H9 (cell line): ENCODE results near the gene LIPC. TPM values are rescaled to one million over a fixed set of nuclear protein-coding genes. Genes with fewer than 3 reads are reported as not detected.

Experiments
- DNase-seq: peaks from one replicate; pipeline ENCODE4 v3.0.0-alpha.2; 2017
- H2AFZ ChIP-seq: one replicate; pipeline ENCODE4 v1.6.1; 2013; ENCODE audit warnings: mild to moderate bottlenecking, low read length, control low read depth, moderate library complexity
- H2AK5ac ChIP-seq: 2 replicates; pipeline ENCODE4 v1.6.1; 2013; ENCODE audit warnings: low read length, control low read depth, mixed read lengths; ENCODE audit not compliant: insufficient read length
- H2BK120ac ChIP-seq: one replicate; pipeline ENCODE4 v1.6.1; 2013; ENCODE audit warnings: low read depth, mild to moderate bottlenecking, low read length, control low read depth, inconsistent platforms; ENCODE audit not compliant: poor library complexity, severe bottlenecking
- H2BK12ac ChIP-seq: 2 replicates; pipeline ENCODE4 v1.6.1; 2013; ENCODE audit warnings: low read length, control low read depth, mixed read lengths, low read depth; ENCODE audit not compliant: insufficient read length
- H2BK15ac ChIP-seq: 2 replicates; pipeline ENCODE4 v1.6.1; 2013; ENCODE audit warnings: low read depth, low read length, control low read depth
- H2BK20ac ChIP-seq: one replicate; pipeline ENCODE4 v1.6.1; 2013; ENCODE audit warnings: low read depth, mild to moderate bottlenecking, low read length, control low read depth, inconsistent platforms; ENCODE audit not compliant: poor library complexity, severe bottlenecking
- H2BK5ac ChIP-seq: 2 replicates; pipeline ENCODE4 v1.6.1; 2013; ENCODE audit warnings: low read length, control low read depth, mixed read lengths; ENCODE audit not compliant: insufficient read length
- H3K14ac ChIP-seq: 2 replicates; pipeline ENCODE4 v1.6.1; 2013; ENCODE audit warnings: low read length, control low read depth; ENCODE audit not compliant: insufficient read depth
- H3K18ac ChIP-seq: 2 replicates; pipeline ENCODE4 v1.6.1; 2013; ENCODE audit warnings: low read depth, mild to moderate bottlenecking, mixed read lengths, low read length, control low read depth; ENCODE audit not compliant: insufficient read length
- H3K23ac ChIP-seq: 2 replicates; pipeline ENCODE4 v1.6.1; 2013; ENCODE audit warnings: low read length, control low read depth, mixed read lengths, low read depth; ENCODE audit not compliant: insufficient read length
- H3K23me2 ChIP-seq: 2 replicates; pipeline ENCODE4 v1.6.1; 2013; ENCODE audit warnings: low read depth, mild to moderate bottlenecking, mixed read lengths, low read length, control low read depth; ENCODE audit not compliant: insufficient read length, poor library complexity, severe bottlenecking
- H3K27ac ChIP-seq: 2 replicates; pipeline ENCODE4 v1.5.1; 2013; ENCODE audit warnings: low read length, control low read depth, mixed read lengths, low read depth; ENCODE audit not compliant: insufficient read length
- H3K27me3 ChIP-seq: 2 replicates; pipeline ENCODE4 v1.6.1; 2013; ENCODE audit warnings: low read length, control low read depth, inconsistent platforms; ENCODE audit not compliant: insufficient read depth
- H3K4ac ChIP-seq: 2 replicates; pipeline ENCODE4 v1.6.1; 2013; ENCODE audit warnings: low read depth, mild to moderate bottlenecking, control low read depth, inconsistent platforms, low read length, moderate library complexity
- H3K4me1 ChIP-seq: 2 replicates; pipeline ENCODE4 v1.6.1; 2013; ENCODE audit warnings: low read length, control low read depth, inconsistent platforms; ENCODE audit not compliant: insufficient read depth
- H3K4me2 ChIP-seq: 2 replicates; pipeline ENCODE4 v1.6.1; 2013; ENCODE audit warnings: low read length, control low read depth, mixed read lengths; ENCODE audit not compliant: insufficient read length, insufficient read depth
- H3K56ac ChIP-seq: 2 replicates; pipeline ENCODE4 v1.6.1; 2013; ENCODE audit warnings: low read depth, mild to moderate bottlenecking, mixed read lengths, low read length, control low read depth; ENCODE audit not compliant: insufficient read length
- H3K79me1 ChIP-seq: 2 replicates; pipeline ENCODE4 v1.6.1; 2013; ENCODE audit warnings: low read depth, mild to moderate bottlenecking, moderate library complexity, low read length, control low read depth, inconsistent platforms; ENCODE audit not compliant: insufficient read depth, poor library complexity, severe bottlenecking
- H3K79me2 ChIP-seq: 2 replicates; pipeline ENCODE4 v1.6.1; 2013; ENCODE audit warnings: low read length, control low read depth, inconsistent platforms; ENCODE audit not compliant: insufficient read depth
- H3K9ac ChIP-seq: 2 replicates; pipeline ENCODE4 v1.6.1; 2013; ENCODE audit warnings: low read length, control low read depth, mixed read lengths; ENCODE audit not compliant: insufficient read length; ENCODE audit errors: extremely low read depth
- H3K9me3 ChIP-seq: one replicate; pipeline ENCODE4 v1.6.1; 2013; ENCODE audit warnings: low read depth, low read length, inconsistent platforms; ENCODE audit not compliant: control insufficient read depth
- H3T11ph ChIP-seq: one replicate; pipeline ENCODE4 v1.6.1; 2013; ENCODE audit warnings: mild to moderate bottlenecking, low read length, control low read depth, inconsistent platforms
- H4K20me1 ChIP-seq: one replicate; pipeline ENCODE4 v1.6.1; 2013; ENCODE audit not compliant: control insufficient read depth, insufficient read length, insufficient read depth
- H4K5ac ChIP-seq: 2 replicates; pipeline ENCODE4 v1.6.1; 2013; ENCODE audit warnings: low read depth, mild to moderate bottlenecking, mixed read lengths, low read length, control low read depth; ENCODE audit not compliant: insufficient read length
- H4K8ac ChIP-seq: replicated peaks from 2 replicates; pipeline ENCODE4 v1.6.1; 2013; ENCODE audit warnings: low read length, control low read depth, mixed read lengths, low read depth; ENCODE audit not compliant: insufficient read length
- H4K91ac ChIP-seq: 2 replicates; pipeline ENCODE4 v1.6.1; 2013; ENCODE audit warnings: low read depth, mild to moderate bottlenecking, moderate library complexity, mixed read lengths, low read length, control low read depth; ENCODE audit not compliant: insufficient read length
- H3K27ac Mint-ChIP-seq, 3 experiments: 2 replicates in 2 of 3; 3 replicates in 1 of 3; pipeline ENCODE4 v1.8.0; 2020 to 2021; ENCODE audit warnings: mixed read lengths in 3 of 3, mild to moderate bottlenecking in 1 of 3, moderate library complexity in 1 of 3
- H3K27me3 Mint-ChIP-seq: 2 replicates; pipeline ENCODE4 v1.8.0; 2021; ENCODE audit warnings: low read depth, mild to moderate bottlenecking, moderate library complexity, mixed read lengths
- H3K36me3 Mint-ChIP-seq, 3 experiments: 2 replicates in 2 of 3; 3 replicates in 1 of 3; pipeline ENCODE4 v1.8.0; 2020 to 2021; ENCODE audit warnings: low read depth in 3 of 3, mixed read lengths in 3 of 3; ENCODE audit not compliant: insufficient read depth in 1 of 3
- H3K4me1 Mint-ChIP-seq, 2 experiments: 2 replicates each; pipeline ENCODE4 v1.8.0; 2020; ENCODE audit warnings: mixed read lengths in 2 of 2
- H3K4me3 Mint-ChIP-seq, 2 experiments: 2 replicates in 1 of 2; 3 replicates in 1 of 2; pipeline ENCODE4 v1.8.0; 2020 to 2021; ENCODE audit warnings: mild to moderate bottlenecking in 2 of 2, mixed read lengths in 2 of 2, moderate library complexity in 1 of 2
- H3K9me3 Mint-ChIP-seq, 2 experiments: 2 replicates in 1 of 2; 3 replicates in 1 of 2; pipeline ENCODE4 v1.8.0; 2020; ENCODE audit warnings: mild to moderate bottlenecking in 2 of 2, mixed read lengths in 2 of 2, moderate library complexity in 1 of 2
- WGBS: extraction: QIAGEN DNeasy Blood & Tissue Kit; methylation state at CpG from one replicate; pipeline ENCODE4 v1.1.7; 2013; ENCODE audit warnings: missing lambda C conversion rate, low lambda C conversion rate, mixed read lengths; ENCODE audit not compliant: insufficient read length; ENCODE audit errors: extremely low coverage; 5-methylcytosine and 5-hydroxymethylcytosine counted together
- total RNA-seq: library from RNA; stranded (reverse); gene quantifications from 2 replicates; pipeline ENCODE4 v1.2.1, GENCODE V29; 2021
- TF ChIP-seq, protein P1 (sequence below): fragments of 200-600 bp; sonication (generic); conservative IDR thresholded peaks from 3 replicates; pipeline ENCODE4 v1.8.0; 2021; ENCODE audit warnings: antibody characterized with exemption, mild to moderate bottlenecking

LIPC gene
- total RNA-seq, 1 experiment from 2014 or later, result not detected

DNA sequence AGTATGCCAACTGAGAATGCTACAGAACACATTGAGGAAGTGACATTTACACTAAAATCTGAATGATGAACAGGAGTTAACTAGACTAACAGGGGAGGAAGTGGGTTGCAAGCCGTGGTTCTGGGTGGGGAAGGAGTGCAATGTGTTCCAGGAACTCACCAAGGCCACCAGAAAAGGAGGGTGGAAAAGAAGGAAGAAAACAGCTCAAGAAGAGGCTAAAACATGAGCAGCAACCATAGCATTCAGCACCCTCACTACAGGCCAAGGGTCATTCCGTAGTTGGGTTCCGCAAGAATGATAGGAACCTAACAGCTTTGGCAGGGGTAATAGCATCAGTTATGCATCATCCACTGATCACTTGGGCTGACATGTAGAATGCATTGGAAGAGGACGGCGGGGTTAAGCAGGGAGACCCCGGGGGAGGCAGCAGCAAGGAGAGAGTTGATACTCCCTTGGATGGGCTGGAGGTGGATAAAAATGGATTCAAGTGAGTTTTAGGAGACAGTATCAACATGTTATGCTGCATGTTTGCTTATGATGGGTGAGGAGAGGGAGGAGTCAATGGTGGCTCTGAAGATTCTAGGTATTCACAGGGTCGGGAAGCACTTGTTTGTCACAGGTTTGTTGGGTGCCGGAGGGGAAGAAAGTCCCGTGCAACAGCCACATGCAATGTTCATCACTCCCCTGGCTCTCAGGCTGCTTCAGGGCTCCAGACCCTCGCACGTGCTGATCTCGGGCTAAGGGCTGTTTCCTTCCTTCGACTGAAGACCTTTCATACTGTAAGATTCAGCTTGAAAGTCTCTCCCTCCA, 53.2 kb downstream of the LIPC start:
- WGBS, result no CpG with 5 or more reads among the region's 13 CpGs
- no peak overlapping the region for H2BK120ac ChIP-seq
- H3K23ac ChIP-seq, result no peak overlapping the region
- Mint-ChIP-seq H3K36me3 (peaks cover 0 to 5% (median 3%) of the 10 kb centered on the region in 3 experiments; a peak in 2 of 7 replicates), H3K4me3 (no peak overlapping the region), H3K4me1 (no peaks in the 10 kb centered on the region), H3K27me3 (no peaks in the 10 kb centered on the region), H3K27ac (no peak overlapping the region), H3K9me3 (peaks cover 8 to 9% of the 10 kb centered on the region in 2 experiments)
- no peak overlapping the region for H2BK15ac ChIP-seq
- no peak overlapping the region for H3K4me2 ChIP-seq
- no peaks in the 10 kb centered on the region for H3K79me1 ChIP-seq
- H3K27ac ChIP-seq, result no peak overlapping the region
- no peak overlapping the region for H4K5ac ChIP-seq
- H2BK20ac ChIP-seq, result no peak overlapping the region
- no peak overlapping the region for H3K18ac ChIP-seq
- no peak overlapping the region for H3K56ac ChIP-seq
- H4K20me1 ChIP-seq, result no peaks in the 10 kb centered on the region
- no peak overlapping the region for H4K91ac ChIP-seq
- no peaks in the 10 kb centered on the region for H3K9me3 ChIP-seq
- no peak overlapping the region for H2BK12ac ChIP-seq
- no peaks in the 10 kb centered on the region for H3K23me2 ChIP-seq
- no peak overlapping the region for H2AFZ ChIP-seq
- no peak overlapping the region for H3K14ac ChIP-seq
- H3T11ph ChIP-seq, result no peak overlapping the region
- H2AK5ac ChIP-seq, result no peak overlapping the region
- H3K79me2 ChIP-seq, result no peaks in the 10 kb centered on the region
- no peak overlapping the region for H3K9ac ChIP-seq
- no peak overlapping the region for H3K4ac ChIP-seq
- H3K27me3 ChIP-seq, result no peaks in the 10 kb centered on the region
- TF ChIP-seq, protein P1, sequence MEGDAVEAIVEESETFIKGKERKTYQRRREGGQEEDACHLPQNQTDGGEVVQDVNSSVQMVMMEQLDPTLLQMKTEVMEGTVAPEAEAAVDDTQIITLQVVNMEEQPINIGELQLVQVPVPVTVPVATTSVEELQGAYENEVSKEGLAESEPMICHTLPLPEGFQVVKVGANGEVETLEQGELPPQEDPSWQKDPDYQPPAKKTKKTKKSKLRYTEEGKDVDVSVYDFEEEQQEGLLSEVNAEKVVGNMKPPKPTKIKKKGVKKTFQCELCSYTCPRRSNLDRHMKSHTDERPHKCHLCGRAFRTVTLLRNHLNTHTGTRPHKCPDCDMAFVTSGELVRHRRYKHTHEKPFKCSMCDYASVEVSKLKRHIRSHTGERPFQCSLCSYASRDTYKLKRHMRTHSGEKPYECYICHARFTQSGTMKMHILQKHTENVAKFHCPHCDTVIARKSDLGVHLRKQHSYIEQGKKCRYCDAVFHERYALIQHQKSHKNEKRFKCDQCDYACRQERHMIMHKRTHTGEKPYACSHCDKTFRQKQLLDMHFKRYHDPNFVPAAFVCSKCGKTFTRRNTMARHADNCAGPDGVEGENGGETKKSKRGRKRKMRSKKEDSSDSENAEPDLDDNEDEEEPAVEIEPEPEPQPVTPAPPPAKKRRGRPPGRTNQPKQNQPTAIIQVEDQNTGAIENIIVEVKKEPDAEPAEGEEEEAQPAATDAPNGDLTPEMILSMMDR, result no peak
- no peak overlapping the region for H4K8ac ChIP-seq
- DNase-seq, result no peak
- H3K4me1 ChIP-seq, result no peaks in the 10 kb centered on the region
- H2BK5ac ChIP-seq, result no peak overlapping the region
